H1 (cell line): ENCODE results near the gene ADAMTS4. TPM values are rescaled to one million over a fixed set of nuclear protein-coding genes. Genes with fewer than 3 reads are reported as not detected.

Experiments used
- ATF2 ChIP-seq: IDR thresholded peaks from 2 replicates; pipeline ENCODE4 v1.6.1; 2012; ENCODE audit warnings: low read length, inconsistent platforms
- ATF3 ChIP-seq: IDR thresholded peaks from 2 replicates; pipeline ENCODE4 v1.6.1; 2011; ENCODE audit warnings: low read depth, mild to moderate bottlenecking, low read length; ENCODE audit not compliant: insufficient read depth
- BACH1 ChIP-seq: IDR thresholded peaks from 2 replicates; pipeline ENCODE4 v1.6.1; 2012; ENCODE audit warnings: low read length, improper control_type of control experiment
- CBX5 ChIP-seq: fragments of 300-800, 300-1000 bp; sonication (generic); IDR thresholded peaks from 2 replicates; pipeline ENCODE4 v1.7.1; 2016; ENCODE audit warnings: antibody characterized with exemption, low read length, low read depth
- CEBPB ChIP-seq: IDR thresholded peaks from 2 replicates; pipeline ENCODE4 v1.6.1; 2012; ENCODE audit warnings: low read depth, low read length
- CREB1 ChIP-seq: IDR thresholded peaks from 2 replicates; pipeline ENCODE4 v1.6.1; 2012; ENCODE audit warnings: inconsistent platforms
- HDAC2 ChIP-seq, 2 experiments: fragments of 300-600 bp in 1 of 2; sonication (generic) in 1 of 2; IDR thresholded peaks; 2 replicates each; pipeline ENCODE4 v1.6.1; 2011 to 2012; ENCODE audit warnings: low read depth in 2 of 2, low read length in 2 of 2, mild to moderate bottlenecking in 2 of 2, moderate library complexity in 2 of 2, borderline replicate concordance in 1 of 2, inconsistent platforms in 1 of 2
- HDAC6 ChIP-seq: IDR thresholded peaks from one replicate; pipeline ENCODE4 v1.7.1; 2012; ENCODE audit warnings: low read depth, mild to moderate bottlenecking, inconsistent platforms, low read length, moderate library complexity
- POLR2A ChIP-seq, 2 experiments: IDR thresholded peaks; 1 replicate in 1 of 2; 2 replicates in 1 of 2; pipeline ENCODE4 v1.6.1; 2011; ENCODE audit warnings: low read depth in 2 of 2, low read length in 2 of 2, mild to moderate bottlenecking in 2 of 2; ENCODE audit errors: control extremely low read depth in 1 of 2
- POLR2AphosphoS5 ChIP-seq: IDR thresholded peaks from 2 replicates; pipeline ENCODE4 v1.6.1; 2011; ENCODE audit warnings: low read depth, low read length
- SP1 ChIP-seq: IDR thresholded peaks from 2 replicates; pipeline ENCODE4 v1.6.1; 2011; ENCODE audit warnings: low read depth, low read length
- SRF ChIP-seq: IDR thresholded peaks from 2 replicates; pipeline ENCODE4 v1.6.1; 2011; ENCODE audit warnings: mild to moderate bottlenecking, low read depth, low read length, moderate library complexity
- TAF1 ChIP-seq: IDR thresholded peaks from 2 replicates; pipeline ENCODE4 v1.6.1; 2011; ENCODE audit warnings: mild to moderate bottlenecking, low read depth, low read length
- TBP ChIP-seq: IDR thresholded peaks from 2 replicates; pipeline ENCODE4 v1.6.1; 2011; ENCODE audit warnings: low read depth, low read length, improper control_type of control experiment
- ZNF274 ChIP-seq: IDR thresholded peaks from 2 replicates; pipeline ENCODE4 v1.7.0; 2012; ENCODE audit warnings: low read length, borderline replicate concordance; ENCODE audit errors: extremely low read depth
- polyA plus RNA-seq, 7 experiments: library from polyadenylated mRNA; depleted of rRNA in 3 of 7; stranded (reverse) in 5 of 7; unstranded in 2 of 7; fragments of >200 nt in 5 of 7; fragments of 200-250 nt in 2 of 7; gene quantifications; 1 replicate in 5 of 7; 2 replicates in 1 of 7; 4 replicates in 1 of 7; pipeline versions ENCODE4 v1.2.1 to v1.2.3, GENCODE V29; 2011 to 2013; ENCODE audit warnings: missing spikeins in 2 of 7, mixed read lengths in 2 of 7
- total RNA-seq: library from RNA; stranded (reverse); fragmentation: NEBNext Ultra II Directional; extraction: Animal tissue kit (Norgen Biotek cat#: 25700); gene quantifications from 2 replicates; pipeline ENCODE4 v1.2.1, GENCODE V29; 2021

Gene ADAMTS4
- total and polyA plus RNA-seq, 2 of the 8 experiments (the other 6 are each of a cell fraction or from before 2014, with no cell fraction given) = 4.6 to 7.2 TPM

- TF ChIP-seq ATF3 (no peak), ATF2 (no peak), CEBPB (no peak), CBX5 (no peak), HDAC6 (no peak), BACH1 (no peak), SRF (no peak), SP1 (peak; percentile 49; the same call in 1 of the 2 replicates), ZNF274 (no peak), CREB1 (no peak), HDAC2 (IDR thresholded peaks at IDR 0.05; ENCODE audit: borderline replicate concordance in 1 of 2, low read depth in 2 of 2, low read length in 2 of 2) (no peak), TBP (0 out of 2 replicates have a peak, but pooled peaks have one; percentile 13), TAF1 (peak; percentile 17; the same call in 1 of the 2 replicates), POLR2A (IDR thresholded peaks at IDR 0.05; ENCODE audit: control extremely low read depth in 1 of 2, low read depth in 2 of 2, low read length in 2 of 2) (peak in 1 of 2 experiments; percentile 25; a peak in 1 of 3 replicates), POLR2AphosphoS5 (no peak)
Measured at GRCh38 chr1:161200421-161200991, 1.7 kb upstream of the ADAMTS4 start (continued).
